Hematopoietic multipotent progenitor cell treated with erythropoietin and hydrocortisone succinate and interleukin-3 and kit ligand, for 15 days (in vitro differentiated cells): ENCODE data around the gene OR2T5.
"Not testable (repeated sequence)": the region's sequence is repeated elsewhere in the genome, so short reads cannot be mapped to it uniquely, and the experiment has no call there.

Experiments
- DNase-seq: peaks from one replicate; pipeline ENCODE4 v3.0.0-alpha.2; 2015; ENCODE audit warnings: low spot score

OR2T5 gene

DNA sequence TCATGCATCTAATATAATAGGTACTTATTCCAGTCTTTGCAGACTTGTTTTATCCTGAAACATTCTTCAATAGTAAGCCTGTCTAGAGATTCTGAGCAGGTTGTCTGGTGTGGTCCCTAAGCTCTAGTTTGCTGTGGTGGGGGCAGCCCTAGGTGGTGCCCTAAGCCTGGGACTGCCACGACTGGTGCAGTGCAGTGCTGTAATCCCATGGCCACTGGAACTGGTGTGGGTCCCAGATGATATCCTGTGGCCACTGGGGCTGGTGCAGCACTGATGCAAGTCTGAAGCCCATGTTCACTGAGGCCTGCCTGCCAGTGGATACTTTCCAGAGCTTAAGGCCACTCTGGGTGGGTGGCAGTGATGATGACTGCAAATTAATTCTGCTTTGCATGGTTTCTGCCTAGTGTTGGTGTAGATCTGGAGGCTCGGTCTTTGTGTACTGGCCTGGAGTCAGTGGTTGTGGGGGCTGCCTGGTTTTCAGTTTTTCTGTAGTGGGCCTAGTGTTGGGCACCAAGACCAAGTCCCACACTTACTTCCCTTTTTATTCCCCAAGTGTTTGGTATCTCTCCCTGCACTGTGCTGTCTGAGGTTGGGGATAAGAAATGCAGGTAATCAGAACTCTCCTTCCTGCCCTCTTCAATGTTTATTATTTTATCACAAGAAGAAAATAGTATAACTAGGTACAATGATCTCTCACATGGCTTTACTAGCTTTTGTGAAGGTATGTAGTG lies 12.1 kb downstream of the OR2T5 start:
- DNase-seq, result not testable (repeated sequence)

DNA sequence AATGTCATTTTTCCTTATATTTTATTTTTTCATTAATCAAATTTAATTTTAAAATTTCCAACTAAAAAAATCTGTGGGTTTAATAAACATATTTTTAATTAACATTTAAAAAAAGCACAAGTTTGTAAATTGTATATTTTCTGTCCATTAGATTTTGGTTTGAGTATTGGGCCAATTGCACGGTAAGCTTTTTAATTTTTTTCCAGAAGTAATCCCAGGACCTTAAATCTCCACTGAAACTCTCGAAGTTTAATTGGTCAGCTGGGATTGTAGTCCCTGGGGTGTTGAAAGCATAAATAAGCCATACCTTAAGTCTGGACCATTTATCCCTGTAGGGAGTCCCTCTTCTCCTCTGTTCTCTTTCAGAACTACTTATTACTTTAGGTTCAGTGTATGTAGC lies 19.4 kb downstream of the OR2T5 start, which contains the start of gene OR2G6:
OR2G6 (plus strand) TSS at position 301 of the 400 bp plus-strand sequence. CDS start 13,574 bp downstream, outside the sequence.
- not testable (repeated sequence) for DNase-seq

DNA sequence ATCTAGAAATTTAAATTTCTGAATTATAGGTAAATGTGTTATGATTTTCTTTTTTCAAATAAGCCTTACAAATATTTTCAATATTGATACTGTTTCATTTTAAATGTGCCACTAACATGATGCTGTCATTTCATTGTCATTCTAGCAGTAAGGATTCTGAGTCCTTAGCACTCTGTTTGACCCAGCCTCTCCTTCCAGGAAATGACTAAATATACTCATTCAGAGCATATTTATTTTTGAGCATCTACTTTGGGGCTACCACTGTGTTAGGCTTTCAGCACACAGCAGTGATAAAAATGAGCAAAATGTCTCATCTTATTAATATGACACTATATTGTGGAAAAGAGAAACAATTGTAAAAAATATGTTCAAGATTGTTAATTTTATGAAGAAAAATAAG lies 21.8 kb downstream of the OR2T5 start:
- not testable (repeated sequence) for DNase-seq

DNA sequence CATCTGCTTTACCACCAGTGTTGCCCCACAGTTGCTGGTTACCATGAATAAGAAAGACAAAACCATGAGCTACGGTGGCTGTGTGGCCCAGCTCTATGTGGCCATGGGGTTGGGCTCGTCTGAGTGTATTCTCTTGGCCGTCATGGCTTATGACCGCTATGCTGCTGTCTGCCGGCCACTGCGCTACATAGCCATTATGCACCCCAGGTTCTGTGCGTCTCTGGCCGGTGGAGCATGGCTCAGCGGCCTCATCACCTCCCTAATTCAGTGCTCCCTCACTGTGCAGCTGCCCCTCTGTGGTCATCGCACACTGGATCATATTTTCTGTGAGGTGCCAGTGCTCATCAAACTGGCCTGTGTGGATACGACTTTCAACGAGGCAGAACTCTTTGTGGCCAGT lies 33.5 kb downstream of the OR2T5 start:
- no peak for DNase-seq

DNA sequence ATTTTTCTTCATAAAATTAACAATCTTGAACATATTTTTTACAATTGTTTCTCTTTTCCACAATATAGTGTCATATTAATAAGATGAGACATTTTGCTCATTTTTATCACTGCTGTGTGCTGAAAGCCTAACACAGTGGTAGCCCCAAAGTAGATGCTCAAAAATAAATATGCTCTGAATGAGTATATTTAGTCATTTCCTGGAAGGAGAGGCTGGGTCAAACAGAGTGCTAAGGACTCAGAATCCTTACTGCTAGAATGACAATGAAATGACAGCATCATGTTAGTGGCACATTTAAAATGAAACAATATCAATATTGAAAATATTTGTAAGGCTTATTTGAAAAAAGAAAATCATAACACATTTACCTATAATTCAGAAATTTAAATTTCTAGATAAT lies 49.1 kb downstream of the OR2T5 start:
- DNase-seq, result not testable (repeated sequence)
